Astrocyte of the spinal cord (primary cell): ENCODE data around the gene ZNF277.

Source experiments
- DNase-seq: peaks from one replicate; pipeline ENCODE4 v3.0.0; 2011; ENCODE audit warnings: low read depth, low spot score
- H3K4me3 ChIP-seq: 2 replicates; pipeline ENCODE4 v1.5.1; 2011; ENCODE audit warnings: low read depth, mild to moderate bottlenecking, low read length, moderate library complexity
- CTCF ChIP-seq: IDR thresholded peaks from 2 replicates; pipeline ENCODE4 v1.5.1; 2012; ENCODE audit warnings: low read depth, mild to moderate bottlenecking, low read length, inconsistent platforms
- in situ Hi-C: cut with HindIII; loops from 2 replicates; pipeline ENCODE4 v1.10.0; 2017; ENCODE audit warnings: low sequenced_read_pairs

Gene ZNF277

GRCh38 chr7:112213735-112214134 is 7.2 kb downstream of the ZNF277 start:
- DNase-seq: no peak
- no peak overlapping the region for H3K4me3 ChIP-seq
- in situ Hi-C loops: no loop called here
- TF ChIP-seq CTCF: no peak

DNA sequence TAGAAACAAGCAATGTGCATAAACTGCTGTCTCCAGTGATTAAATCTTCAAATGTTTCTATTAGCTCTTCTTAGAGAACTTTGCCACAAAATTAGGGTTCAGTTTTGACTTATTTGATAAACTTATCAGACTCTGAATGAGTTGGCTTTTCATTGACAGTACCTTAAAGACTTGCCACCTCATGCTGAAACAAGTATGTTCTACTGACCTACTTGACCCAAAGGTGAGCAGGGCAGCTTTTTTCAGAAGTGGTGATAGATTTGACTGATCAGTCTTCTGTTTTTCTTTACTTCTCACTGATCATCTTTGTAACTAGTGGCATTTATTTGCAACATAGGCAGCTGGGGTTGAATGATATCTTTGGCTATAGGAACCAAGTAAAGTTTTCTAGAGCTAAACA is 7.8 kb downstream of the ZNF277 start:
- no peak overlapping the region for H3K4me3 ChIP-seq
- in situ Hi-C loops: no loop called here
- no peak for TF ChIP-seq CTCF
- no peak for DNase-seq

- TF ChIP-seq CTCF: no peak
- no peak overlapping the region for H3K4me3 ChIP-seq
- in situ Hi-C loops: no loop called here
- no peak for DNase-seq
Measured at GRCh38 chr7:112214883-112215282, 8.4 kb downstream of the ZNF277 start.

DNA sequence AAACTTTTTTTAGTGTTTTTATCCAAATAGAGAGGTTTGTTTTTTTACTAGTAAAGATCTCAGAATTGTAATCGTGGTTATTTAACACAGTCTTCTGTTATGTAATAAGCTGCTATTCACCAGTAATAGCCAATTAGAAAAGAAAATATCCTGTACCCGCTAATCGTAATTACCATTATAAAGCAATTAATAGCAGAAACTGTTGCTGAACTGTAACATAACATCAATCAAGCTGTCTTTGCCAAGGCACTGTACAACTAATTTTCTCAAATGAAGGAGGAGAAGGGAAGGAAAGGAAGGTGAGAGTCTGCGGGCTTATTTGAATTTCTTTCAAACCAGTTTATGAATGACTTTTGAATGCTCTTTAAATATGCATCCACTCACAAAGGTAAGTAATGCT is 9.3 kb downstream of the ZNF277 start:
- in situ Hi-C loops: no loop called here
- TF ChIP-seq CTCF: no peak
- H3K4me3 ChIP-seq: no peak overlapping the region
- DNase-seq: no peak

DNA sequence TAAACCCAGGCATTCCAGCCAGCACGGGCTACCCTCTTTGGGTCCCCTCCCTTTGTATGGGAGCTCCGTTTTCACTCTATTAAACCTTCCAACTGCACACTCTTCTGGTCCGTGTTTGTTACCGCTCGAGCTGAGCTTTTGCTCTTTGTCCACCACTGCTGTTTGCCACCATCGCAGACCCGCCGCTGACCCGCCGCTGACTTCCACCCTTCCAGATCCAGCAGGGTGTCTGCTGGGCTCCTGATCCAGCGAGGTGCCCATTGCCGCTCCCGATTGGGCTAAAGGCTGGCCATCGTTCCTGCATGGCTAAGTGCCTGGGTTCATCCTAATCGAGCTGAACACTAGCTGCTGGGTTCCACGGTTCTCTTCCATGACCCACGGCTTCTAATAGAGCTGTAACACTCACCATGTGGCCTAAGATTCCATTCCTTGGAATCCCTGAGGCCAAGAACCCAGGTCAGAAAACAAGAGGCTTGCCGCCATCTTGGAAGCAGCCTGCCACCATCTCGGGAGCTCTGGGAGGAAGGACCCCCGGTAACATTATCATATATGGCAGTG is 14.5 kb downstream of the ZNF277 start:
- no peak for DNase-seq
- in situ Hi-C loops: no loop called here
- H3K4me3 ChIP-seq: no peak overlapping the region
- no peak for TF ChIP-seq CTCF

- in situ Hi-C loops: no loop called here
- TF ChIP-seq CTCF: no peak
- H3K4me3 ChIP-seq: no peak overlapping the region
Measured at GRCh38 chr7:112223310-112223709, 16.8 kb downstream of the ZNF277 start.

DNA sequence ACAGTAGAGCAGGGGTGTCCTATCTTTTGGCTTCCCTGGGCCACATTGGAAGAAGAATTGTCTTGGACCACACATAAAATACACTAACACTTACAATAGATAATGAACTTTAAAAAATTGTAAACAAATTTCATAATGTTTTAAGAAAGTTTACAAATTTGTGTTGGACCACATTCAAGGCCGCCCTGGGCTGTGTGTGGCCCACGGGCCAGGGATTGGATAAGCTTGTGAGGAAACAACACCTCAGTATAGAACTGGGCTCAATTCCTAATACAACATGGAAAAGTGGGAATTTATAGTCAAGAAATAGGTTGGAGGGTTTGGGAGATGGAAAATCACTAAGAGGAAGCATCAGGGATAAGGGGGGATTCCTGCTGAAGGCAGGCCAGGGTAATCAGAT is 17.7 kb downstream of the ZNF277 start:
- in situ Hi-C loops: no loop called here
- TF ChIP-seq CTCF: no peak
- no peak for DNase-seq
- no peak overlapping the region for H3K4me3 ChIP-seq

More at GRCh38 chr7:112223310-112223709, 16.8 kb downstream of the ZNF277 start:
- no peak for DNase-seq
